DMS153 treated with DMSO at 0.1 percent for 48 hours (cell line): ENCODE measurements around the gene GPR135.
"Not testable (repeated sequence)": the region's sequence is repeated elsewhere in the genome, so short reads cannot be mapped to it uniquely, and the experiment has no call there.

Experiments
- DNase-seq: peaks from one replicate; lab custom pipeline; 2025; ENCODE audit not compliant: unreplicated experiment; lab: John Stamatoyannopoulos, UW

GPR135 gene

DNA sequence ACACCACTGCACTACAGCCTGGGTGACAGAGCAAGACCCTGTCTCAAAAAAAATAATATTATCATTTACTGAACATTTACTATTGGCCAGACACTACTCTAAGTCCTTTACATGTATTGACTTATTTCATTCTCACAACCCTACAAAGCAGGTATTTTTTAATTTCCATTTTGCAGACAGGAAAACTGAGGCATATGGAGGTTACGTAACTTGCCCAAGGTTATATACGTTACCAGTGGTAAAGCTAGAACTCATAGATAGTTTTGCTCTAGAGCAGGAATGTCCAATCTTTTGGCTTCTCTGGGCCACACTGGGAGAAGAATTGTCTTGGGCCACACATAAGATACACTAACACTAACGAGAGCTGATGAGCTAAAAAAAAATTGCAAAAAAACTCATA, 13.4 kb upstream of the GPR135 start:
- no peak for DNase-seq

DNA sequence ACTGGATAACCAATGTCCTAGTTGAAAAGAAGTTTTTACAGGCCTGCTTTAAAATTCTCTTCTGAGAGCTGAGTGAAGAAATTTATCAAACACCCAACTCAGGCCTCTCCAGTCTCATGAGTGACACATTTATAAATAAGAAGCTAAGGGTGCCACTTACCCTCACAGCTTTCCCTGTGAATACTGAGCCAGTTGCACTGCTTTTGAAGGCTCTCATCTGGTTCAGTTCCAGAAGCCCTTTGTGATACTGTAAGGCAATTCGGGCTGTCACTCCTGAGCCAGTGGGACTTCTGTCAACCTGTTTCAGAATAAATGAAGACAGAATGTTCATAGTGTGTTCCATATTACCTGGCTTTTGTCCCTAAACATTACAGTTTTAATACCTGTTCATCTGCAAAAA, 10.5 kb upstream of the GPR135 start:
- DNase-seq, result no peak

DNA sequence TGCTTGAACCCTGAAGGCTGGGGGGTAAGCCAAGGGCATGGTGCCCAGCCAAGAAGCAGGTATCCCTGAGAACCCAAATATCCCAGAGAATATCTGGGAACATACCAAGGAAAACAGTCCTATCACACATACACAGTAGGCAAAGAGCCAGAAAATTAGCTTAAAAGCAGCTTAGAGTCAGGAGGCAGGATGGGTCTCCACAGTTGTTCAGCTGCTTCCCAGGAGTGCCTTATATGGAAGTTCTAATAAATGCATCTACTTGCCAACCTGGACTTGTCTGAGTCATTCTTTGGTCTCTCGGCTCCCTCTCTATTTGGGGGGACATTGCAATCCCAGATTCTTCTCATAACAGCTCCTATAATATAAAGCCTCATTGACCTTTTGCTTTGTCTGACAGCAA, 9.0 kb upstream of the GPR135 start:
- no peak for DNase-seq

DNA sequence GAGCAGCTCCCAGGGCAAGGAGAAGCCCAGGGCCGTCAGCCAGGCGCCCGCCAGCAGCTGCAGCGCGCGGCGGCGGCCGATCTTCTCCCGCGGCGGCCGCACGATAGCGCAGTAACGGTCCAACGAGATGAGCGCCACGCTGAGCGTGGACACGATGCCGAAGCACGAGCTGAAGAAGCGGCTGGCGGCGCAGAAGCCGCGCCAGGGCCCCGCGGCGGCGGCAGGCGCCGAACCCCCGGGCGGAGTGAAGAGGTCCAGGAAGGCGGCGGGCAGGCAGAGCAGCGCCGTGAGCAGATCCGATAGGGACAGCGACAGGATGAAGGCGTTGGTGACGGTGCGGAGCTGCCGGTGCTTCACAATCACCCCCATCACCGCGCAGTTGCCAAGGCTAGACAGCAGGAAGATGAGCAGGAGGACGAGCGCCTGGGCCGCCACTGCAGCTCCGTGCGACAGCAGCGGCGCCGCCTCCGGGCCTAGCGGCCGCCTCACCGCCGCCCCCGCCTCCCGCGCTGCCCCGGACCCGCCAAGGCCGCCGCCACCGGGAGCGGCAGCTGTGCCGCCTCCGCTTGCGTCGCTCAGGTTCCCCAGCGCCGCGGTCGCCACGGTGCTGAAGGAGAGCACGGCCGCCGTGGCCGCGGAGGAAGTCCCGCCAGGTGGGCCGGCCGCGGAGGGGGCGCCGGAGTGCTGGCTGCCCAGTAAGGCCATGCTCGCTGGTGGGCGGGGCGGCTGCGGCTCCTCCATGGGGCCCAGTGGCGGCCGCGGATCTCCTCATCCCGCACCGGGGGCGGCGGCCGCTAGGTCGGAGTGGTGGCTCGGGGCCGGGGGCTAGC, 479 bp downstream of the GPR135 start:
- peak; percentile 19 for DNase-seq

DNA sequence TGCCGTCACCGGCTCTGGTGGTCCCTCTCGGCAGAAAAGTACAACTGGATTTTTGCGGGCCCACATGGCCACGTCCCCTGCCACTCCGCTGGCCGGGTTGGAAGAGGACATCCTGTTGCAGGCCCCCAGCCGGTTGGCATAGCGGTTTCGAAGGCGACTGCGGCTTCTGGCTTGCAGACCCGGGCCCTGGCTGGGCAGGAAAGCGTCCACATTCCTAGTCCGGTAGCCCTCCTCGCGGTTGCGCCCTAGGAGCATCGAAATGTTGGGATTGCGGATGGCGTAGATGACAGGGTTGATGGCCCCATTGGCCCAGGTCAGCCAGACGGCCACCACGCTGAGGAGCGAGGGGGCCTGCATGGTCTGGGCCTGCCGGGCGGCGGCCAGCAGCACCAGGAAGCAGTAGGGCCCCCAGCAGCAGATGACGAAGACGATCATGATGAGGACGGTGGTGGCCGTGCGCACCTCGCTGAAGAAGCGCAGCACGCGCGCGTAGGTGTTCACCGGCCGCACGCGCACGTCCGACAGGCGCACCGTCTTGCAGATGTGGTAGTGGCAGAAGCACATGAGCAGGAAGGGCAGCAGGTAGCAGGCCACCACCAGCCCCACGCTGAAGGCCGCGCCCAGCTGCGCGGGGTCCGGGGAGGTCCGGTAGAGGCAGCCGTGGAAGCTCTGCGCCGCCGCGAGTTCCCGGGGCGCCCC, 1.2 kb downstream of the GPR135 start:
- no peak for DNase-seq

DNA sequence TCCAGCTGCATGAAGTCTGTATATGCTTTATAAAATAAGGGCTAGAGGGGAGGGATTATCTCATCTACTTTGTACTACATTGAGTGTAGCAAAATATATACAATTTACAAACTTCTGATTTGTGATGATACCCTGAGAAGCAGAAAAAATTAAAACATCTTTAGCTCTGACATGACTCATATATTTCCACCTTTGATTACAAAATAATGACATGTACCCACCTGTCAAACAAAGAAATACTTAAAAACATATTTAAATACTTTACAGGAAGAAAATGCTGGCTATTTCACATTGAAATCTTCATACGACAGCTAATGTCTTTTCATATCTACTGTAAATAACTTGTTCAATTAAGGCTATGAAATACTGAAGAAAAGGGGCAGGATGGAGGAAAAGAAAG, 3.3 kb downstream of the GPR135 start:
- no peak for DNase-seq

DNA sequence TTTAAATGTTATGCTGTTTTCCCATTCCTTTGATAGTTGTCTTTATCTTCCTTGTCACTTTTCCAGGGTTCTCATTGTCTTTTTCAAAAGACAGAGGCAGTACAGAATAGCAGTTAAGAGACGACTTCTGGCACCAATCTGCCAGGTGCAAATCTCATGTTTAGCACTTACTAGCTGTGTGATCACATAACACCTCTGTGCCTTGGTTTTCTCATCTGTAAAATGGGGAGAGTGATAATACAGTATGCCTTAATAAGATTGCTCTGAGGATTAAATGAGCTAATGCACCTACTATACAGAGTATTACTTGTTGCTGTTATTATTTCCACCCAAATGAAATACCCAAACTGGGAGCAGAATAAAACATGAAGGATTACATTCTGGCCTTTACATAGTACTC, 4.8 kb downstream of the GPR135 start:
- DNase-seq, result no peak

DNA sequence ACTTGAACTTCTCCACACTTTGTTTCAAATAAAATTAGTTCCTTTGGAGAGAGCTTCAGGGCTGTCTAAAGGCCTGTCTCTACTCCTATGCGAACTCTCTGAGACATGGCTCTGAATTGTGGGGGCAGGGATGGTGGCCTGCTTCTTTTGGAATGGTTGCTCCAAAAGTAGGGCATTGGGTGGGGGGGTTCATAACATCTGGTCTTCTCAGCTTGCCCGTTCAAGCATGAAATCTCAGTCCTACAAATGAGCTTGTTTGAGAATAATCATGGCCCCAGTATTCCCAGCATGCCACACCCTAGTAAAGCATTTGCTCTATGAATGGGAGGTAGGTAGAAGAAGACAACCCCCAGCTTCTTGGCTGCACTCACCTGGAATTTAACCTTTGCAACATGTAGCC, 6.7 kb downstream of the GPR135 start:
- DNase-seq, result no peak

DNA sequence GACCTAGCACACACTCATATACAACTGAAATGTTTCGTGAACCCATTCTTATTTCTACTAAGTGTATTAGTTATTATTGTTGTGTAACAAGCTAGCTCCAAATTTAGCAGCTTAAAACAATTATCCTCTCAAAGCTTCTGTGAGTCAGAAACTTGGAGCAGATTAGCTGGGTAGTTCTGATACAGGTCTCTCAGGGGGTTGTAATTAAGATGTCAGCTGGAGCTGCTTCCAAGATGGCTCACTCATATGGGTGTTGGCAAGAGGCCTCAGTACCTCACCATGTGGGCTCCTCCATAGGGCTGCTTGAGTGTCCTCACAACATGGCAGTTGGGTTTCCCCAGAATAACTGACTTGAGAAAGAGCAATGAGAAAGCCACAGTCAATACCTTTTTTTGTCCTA, 9.8 kb downstream of the GPR135 start:
- no peak for DNase-seq

DNA sequence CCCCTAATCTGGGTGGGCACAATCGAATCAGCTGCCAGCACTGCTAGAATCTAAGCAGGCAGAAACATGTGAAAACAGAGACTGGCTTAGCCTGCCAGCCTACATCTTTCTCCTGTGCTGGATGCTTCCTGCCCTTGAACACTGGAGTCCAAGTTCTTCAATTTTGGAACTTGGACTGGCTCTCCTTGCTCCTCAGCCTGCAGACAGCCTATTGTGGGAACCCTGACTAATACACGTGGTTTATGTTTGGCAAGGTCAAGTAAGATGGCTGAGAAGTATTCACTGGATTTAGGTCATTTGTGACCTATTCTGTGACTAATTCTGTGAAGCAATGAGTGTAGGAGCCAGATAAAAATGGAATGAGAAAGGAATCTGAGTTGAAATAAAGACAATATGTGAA, 11.0 kb downstream of the GPR135 start:
- DNase-seq, result no peak

DNA sequence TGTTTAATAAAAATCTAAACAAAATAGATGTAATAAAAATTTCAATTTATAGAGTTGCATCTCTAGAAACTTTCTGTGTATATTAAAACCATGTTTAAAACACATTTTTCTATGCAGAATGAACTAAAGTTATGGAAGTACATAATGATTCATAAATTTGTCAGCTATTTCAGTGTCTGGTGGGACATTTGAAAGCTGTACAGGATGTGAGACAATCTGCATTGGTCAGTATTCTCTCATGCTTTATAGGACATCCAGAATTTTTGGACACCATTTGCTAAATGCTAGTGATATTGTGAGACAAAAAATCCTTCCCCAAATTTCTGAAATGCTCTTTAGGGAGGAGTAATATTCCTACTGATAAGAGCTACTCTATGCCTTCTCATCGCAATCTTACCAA, 13.3 kb downstream of the GPR135 start:
- no peak for DNase-seq

DNA sequence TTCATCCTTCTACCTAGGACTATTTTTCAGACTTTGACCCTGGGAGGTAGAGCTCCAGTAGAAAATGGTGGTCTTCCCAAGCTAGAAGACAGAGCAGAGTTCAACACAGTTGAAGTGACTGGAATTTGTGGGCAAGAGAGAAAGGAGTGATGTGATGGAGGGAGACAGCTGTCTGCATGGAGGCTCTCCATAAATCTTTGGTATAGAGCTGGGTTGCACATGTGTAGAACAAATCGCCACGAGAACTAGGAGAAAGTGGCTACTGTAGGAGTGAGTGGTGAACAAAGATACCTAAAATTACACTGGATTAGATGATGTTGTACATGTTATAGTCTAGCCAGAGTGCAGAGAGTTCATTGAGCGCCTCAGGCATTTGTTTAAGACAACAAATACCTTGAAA, 14.5 kb downstream of the GPR135 start:
- no peak for DNase-seq

DNA sequence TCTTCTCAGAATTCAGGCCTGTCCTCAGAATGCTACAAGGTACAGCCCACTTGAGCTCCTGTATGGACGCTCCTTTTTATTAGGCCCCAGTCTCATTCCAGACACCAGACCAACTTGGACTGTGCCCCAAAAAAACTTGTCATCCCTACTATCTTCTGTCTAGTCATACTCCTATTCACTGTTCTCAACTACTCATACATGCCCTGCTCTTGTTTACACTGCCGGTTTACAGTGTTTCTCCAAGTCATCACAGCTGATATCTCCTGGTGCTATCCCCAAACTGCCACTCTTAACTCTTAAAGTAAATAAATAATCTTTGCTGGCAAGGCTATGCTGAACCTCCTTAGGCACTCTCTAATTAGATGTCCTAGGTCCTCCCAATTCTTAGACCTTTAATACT, 16.5 kb downstream of the GPR135 start:
- not testable (repeated sequence) for DNase-seq

DNA sequence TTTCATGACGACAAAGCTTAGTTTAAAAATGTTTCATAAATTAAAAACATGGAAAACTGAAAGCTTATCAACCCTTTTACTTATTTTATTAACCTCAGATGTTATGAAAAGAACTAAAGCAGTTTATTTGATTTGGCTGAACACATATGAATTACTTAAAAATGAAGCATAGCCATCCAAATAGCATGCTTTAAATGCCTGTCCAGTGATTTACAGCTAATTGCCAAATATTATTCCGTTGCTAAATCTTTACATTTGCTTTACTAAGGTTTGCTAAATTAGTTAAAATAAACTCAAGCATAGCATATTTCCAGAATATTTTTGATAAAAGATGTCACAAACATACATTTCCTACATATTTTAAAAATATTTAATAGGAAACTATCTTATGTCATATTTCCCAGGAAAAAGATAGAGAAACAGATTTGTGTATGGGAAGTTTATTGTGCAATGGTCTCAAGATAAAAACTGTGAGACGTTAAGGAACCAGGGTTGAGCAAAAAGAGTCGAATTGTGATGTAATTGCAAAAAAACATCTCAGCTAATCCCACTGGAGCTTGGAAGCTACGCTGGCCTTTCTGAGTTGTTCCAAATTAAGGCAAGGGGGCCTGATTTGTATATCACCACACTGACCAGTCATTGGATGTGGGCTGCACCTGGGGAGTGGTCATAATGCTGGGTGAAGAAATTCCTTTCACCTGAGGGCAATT, 25.8 kb downstream of the GPR135 start:
- DNase-seq, result no peak

DNA sequence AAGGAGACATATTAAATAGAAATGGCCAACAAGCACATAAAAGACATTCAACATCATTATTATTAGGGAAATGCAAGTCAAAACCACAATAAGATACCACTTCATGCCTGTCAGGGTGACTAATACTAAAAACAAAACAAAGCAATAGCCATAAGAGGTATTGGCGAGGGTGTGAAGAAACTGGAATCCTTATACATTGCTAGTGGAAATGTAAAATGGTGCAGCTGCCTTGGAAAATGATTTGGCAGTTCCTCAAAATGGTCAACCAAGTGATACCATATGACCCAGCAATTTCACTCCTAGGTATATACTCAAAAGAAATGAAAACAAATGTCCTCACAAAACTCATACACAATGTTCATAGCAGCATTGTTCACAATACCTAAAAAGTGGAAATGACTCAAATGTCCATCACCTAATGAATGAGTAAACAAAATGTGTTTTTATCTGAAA, 27.0 kb downstream of the GPR135 start:
- DNase-seq, result no peak

DNA sequence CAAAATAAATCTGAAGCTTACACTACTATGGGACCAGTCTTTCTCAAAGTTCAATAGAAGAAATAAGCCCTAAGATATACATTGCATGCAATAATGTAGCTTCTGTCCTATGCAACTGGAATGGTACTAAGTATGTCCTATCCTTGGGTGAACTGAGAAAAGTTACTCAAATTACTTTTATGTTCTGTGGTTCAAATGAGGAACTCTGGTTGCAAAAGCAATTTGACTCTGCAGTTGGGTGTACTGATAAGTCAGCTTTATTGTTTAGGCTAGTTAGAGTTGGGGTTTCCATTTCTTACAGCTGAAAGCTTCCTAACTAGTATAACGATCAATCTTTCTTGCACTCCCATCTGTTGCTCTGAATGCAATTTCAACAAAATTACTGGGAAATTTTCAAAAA, 29.2 kb downstream of the GPR135 start:
- DNase-seq, result no peak

DNA sequence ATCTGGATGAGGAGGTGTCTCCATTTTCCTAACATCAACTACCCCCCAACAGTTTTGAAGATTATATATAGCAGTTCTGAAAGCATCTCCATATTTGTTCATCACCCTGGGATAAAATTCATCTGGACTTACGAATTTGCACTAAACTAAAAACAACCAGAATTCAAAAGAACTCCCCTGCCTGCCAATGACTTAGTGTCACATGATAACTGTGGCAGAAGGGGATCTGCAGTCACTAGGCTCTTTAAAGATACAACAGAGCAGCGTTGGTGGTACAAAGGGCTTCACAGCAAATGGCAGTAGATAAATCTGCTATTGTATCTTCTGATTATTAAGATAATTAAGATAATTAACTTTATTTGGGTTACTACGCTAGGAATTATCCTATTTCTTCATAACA, 30.1 kb downstream of the GPR135 start:
- no peak for DNase-seq

DNA sequence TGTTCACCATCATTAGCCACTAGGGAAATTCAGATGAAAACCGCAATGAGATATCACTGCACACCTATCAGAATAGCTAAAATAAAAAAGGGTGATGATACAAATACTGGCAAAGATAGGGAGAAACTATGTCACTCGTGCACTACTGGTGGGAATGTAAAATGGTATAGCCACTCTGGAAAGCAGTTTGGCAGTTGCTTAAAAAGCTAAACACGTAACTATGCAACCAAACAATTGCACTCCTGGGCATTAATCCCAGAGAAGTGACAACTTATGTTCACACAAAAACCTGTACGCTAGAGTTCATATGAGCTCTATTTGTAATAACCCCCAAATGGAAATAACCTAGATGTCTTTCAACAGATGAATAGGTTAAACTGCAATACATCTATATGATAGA, 35.4 kb downstream of the GPR135 start:
- no peak for DNase-seq

DNA sequence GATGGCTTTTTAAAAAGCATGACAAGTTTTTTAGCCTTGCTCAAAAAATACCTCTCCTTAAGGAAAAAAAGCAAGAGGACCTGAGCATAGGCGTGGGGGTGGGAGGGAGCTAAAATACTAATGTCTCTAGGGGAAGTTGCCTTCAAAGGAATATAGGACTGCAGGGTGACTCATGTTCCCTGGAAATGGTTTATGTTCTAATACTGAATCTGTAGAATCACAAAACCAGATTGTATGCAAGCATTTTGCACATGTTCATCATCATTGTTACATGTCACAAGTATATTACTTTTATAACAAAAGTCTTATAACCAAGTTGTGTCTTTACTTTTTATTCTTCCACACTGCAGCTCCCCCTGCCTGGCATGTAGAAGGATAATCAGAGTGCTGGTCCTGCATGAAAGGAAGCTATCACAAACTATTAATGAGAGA, 36.6 kb downstream of the GPR135 start:
- no peak for DNase-seq

DNA sequence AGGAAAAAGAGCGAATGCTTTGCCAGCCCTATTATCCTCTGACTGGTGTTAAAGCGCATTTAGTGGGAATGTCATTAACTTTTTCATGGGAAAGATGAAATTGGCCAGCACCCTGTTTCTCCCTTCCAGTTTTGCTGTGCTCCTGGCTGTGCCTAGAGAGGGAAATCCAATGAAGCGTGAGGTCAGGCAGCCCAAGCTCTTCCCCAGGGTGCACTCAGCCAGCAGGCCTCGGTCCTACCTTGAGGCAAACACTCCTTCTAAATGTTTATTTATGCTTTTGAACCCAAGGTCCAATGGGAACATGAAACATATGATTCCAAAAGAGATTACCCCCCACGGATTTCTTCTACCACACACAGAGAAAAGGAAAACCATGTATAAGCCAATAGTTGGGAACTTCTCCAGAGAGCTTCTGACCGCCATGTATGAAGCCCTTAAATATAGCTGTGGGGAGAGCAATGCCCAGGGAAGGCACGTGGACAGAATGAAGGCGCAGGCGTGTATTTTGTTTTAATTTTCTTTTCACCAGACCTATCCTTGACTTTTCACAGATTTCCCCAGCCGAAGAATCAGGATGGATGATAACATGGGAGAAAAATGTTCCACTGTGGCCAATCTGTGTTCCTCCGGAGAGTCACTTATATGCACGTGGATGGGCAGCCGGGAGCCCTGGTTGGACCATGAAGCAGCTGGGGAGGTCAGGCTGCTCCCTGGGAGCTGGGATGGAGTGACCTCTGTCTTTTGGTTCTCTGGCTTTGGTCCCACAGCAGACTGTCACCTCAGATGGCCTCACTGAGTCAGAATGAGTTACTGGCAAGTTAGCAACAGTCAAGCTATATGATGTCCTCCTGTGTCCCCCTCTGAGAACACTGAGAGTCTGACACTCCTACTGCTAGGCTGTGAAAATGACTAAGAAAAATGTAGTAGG, 37.3 kb downstream of the GPR135 start:
- DNase-seq, result no peak
